Measurements from ENCODE around the gene SLC4A11.
"Not testable (repeated sequence)": the region's sequence is repeated elsewhere in the genome, so short reads cannot be mapped to it uniquely, and the experiment has no call there.

Gene SLC4A11

GRCh38 chr20:3190681-3191111, 48.3 kb downstream of the SLC4A11 start:
- H3K4me3 ChIP-seq (ENCODE audit: low read length), result no peak overlapping the region
- no peak for TF ChIP-seq CTCF (conservative IDR thresholded peaks at IDR 0.05; ENCODE audit: low read length)
- DNase-seq (ENCODE audit: low read depth), result no peak

- TF ChIP-seq CTCF (conservative IDR thresholded peaks at IDR 0.05; ENCODE audit: low read length), result no peak
- no peak for DNase-seq (ENCODE audit: low read depth)
- no peak overlapping the region for H3K4me3 ChIP-seq (ENCODE audit: low read length)
Measured at GRCh38 chr20:3189561-3190131, 49.3 kb downstream of the SLC4A11 start.

GRCh38 chr20:3188823-3189413, 50.1 kb downstream of the SLC4A11 start:
- TF ChIP-seq CTCF (conservative IDR thresholded peaks at IDR 0.05; ENCODE audit: low read length), result no peak
- DNase-seq (ENCODE audit: low read depth), result no peak
- no peak overlapping the region for H3K4me3 ChIP-seq (ENCODE audit: low read length)

- not testable (repeated sequence) for H3K4me3 ChIP-seq (ENCODE audit: low read length); DNase-seq (ENCODE audit: low read depth)
Measured at GRCh38 chr20:3187861-3188260, 51.1 kb downstream of the SLC4A11 start.

GRCh38 chr20:3183896-3184612, 54.9 kb downstream of the SLC4A11 start:
- no peak for DNase-seq (ENCODE audit: low read depth)

GRCh38 chr20:3182429-3182828, 56.6 kb downstream of the SLC4A11 start:
- not testable (repeated sequence) for DNase-seq (ENCODE audit: low read depth)

More at GRCh38 chr20:3183896-3184612, 54.9 kb downstream of the SLC4A11 start:
- no peak overlapping the region for H3K4me3 ChIP-seq (ENCODE audit: low read length)
- no peak for TF ChIP-seq CTCF (conservative IDR thresholded peaks at IDR 0.05; ENCODE audit: low read length)

GRCh38 chr20:3181270-3181669, 57.7 kb downstream of the SLC4A11 start:
- TF ChIP-seq CTCF (conservative IDR thresholded peaks at IDR 0.05; ENCODE audit: low read length), result no peak
- no peak for DNase-seq (ENCODE audit: low read depth)
- H3K4me3 ChIP-seq (ENCODE audit: low read length), result no peak overlapping the region

More at GRCh38 chr20:3182429-3182828, 56.6 kb downstream of the SLC4A11 start:
- not testable (repeated sequence) for H3K4me3 ChIP-seq (ENCODE audit: low read length)

GRCh38 chr20:3180319-3180718, 58.7 kb downstream of the SLC4A11 start:
- DNase-seq (ENCODE audit: low read depth), result no peak
- TF ChIP-seq CTCF (conservative IDR thresholded peaks at IDR 0.05; ENCODE audit: low read length), result no peak
- no peak overlapping the region for H3K4me3 ChIP-seq (ENCODE audit: low read length)

All from AG10803 (cell line).